Osteoblast (primary cell): ENCODE results near the gene TCF4. TPM values are rescaled to one million over a fixed set of nuclear protein-coding genes. Genes with fewer than 3 reads are reported as not detected.

Source experiments
- DNase-seq: peaks from one replicate; pipeline ENCODE4 v3.0.0; 2011; ENCODE audit warnings: low spot score, mixed read lengths; ENCODE audit not compliant: insufficient read length; ENCODE audit errors: missing footprints
- H2AFZ ChIP-seq: 2 replicates; pipeline ENCODE4 v1.6.0; 2011; ENCODE audit warnings: mild to moderate bottlenecking, low read length
- H3K27ac ChIP-seq: 2 replicates; pipeline ENCODE4 v1.5.1; 2011; ENCODE audit warnings: mild to moderate bottlenecking, low read depth, low read length, moderate library complexity
- H3K27me3 ChIP-seq: 2 replicates; pipeline ENCODE4 v1.6.0; 2012; ENCODE audit warnings: mild to moderate bottlenecking, control low read depth, inconsistent platforms, low read length, moderate library complexity; ENCODE audit not compliant: insufficient read depth
- H3K36me3 ChIP-seq: 2 replicates; pipeline ENCODE4 v1.5.1; 2011; ENCODE audit warnings: mild to moderate bottlenecking, low read length, control low read depth, moderate library complexity; ENCODE audit not compliant: insufficient read depth
- H3K4me1 ChIP-seq: 2 replicates; pipeline ENCODE4 v1.5.1; 2011; ENCODE audit warnings: mild to moderate bottlenecking, low read length, control low read depth, moderate library complexity; ENCODE audit not compliant: insufficient read depth
- H3K4me2 ChIP-seq: 2 replicates; pipeline ENCODE4 v1.6.0; 2011; ENCODE audit warnings: mild to moderate bottlenecking, low read length; ENCODE audit not compliant: insufficient read depth
- H3K4me3 ChIP-seq: fragments of 200-600 bp; sonication (generic); 3 replicates; pipeline ENCODE4 v1.5.1; 2012; ENCODE audit warnings: mild to moderate bottlenecking, low read length, inconsistent platforms; ENCODE audit not compliant: insufficient read depth
- H3K79me2 ChIP-seq: 2 replicates; pipeline ENCODE4 v1.6.0; 2012; ENCODE audit warnings: mild to moderate bottlenecking, low read length, control low read depth, inconsistent platforms; ENCODE audit not compliant: insufficient read depth
- H3K9me3 ChIP-seq: 2 replicates; pipeline ENCODE4 v1.5.1; 2011; ENCODE audit warnings: low read depth, low read length, control low read depth
- H4K20me1 ChIP-seq: 2 replicates; pipeline ENCODE4 v1.6.0; 2012; ENCODE audit warnings: mild to moderate bottlenecking, low read length, control low read depth; ENCODE audit not compliant: insufficient read depth
- total RNA-seq: library from RNA; depleted of rRNA; stranded (reverse); fragments of >200 nt; gene quantifications from 2 replicates; pipeline ENCODE4 v1.2.3, GENCODE V29; 2012
- TF ChIP-seq, protein P1 (sequence below): IDR thresholded peaks from 2 replicates; pipeline ENCODE4 v1.5.1; 2011; ENCODE audit warnings: mild to moderate bottlenecking, low read depth, low read length, moderate library complexity; ENCODE audit errors: extremely low read depth

The TCF4 gene
- total RNA-seq, 1 donor: 87.2 TPM

DNA sequence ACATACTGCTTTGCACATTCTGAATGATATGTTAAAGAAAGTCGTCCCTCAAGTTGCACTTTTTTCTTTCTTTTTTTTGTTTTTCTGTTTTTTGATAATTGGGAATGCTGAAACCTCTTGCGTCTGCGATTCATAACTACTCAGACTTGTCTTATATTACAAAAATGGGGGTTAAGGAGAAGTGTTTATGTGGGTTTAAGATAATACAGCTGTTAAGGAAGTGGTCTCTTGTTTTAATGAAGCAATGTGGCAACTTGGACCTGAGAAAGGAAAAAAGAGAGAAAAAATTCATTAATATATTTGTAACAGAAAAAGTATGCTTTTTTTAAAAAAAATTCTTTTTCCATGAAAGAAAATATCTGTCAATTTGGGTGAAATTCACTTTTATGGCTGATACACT lies 360.2 kb downstream of the TCF4 start:
- H3K4me2 ChIP-seq: no peak overlapping the region
- peaks cover 39% of the 10 kb centered on the region for H3K36me3 ChIP-seq
- peaks cover 8% of the 10 kb centered on the region for H3K4me1 ChIP-seq
- no peaks in the 10 kb centered on the region for H3K27me3 ChIP-seq
- no peak overlapping the region for H3K27ac ChIP-seq
- no peak for DNase-seq
- no peaks in the 10 kb centered on the region for H3K79me2 ChIP-seq
- no peak overlapping the region for H3K4me3 ChIP-seq
- no peaks in the 10 kb centered on the region for H3K9me3 ChIP-seq
- H4K20me1 ChIP-seq: no peaks in the 10 kb centered on the region
- no peak overlapping the region for H2AFZ ChIP-seq
- TF ChIP-seq, protein P1, sequence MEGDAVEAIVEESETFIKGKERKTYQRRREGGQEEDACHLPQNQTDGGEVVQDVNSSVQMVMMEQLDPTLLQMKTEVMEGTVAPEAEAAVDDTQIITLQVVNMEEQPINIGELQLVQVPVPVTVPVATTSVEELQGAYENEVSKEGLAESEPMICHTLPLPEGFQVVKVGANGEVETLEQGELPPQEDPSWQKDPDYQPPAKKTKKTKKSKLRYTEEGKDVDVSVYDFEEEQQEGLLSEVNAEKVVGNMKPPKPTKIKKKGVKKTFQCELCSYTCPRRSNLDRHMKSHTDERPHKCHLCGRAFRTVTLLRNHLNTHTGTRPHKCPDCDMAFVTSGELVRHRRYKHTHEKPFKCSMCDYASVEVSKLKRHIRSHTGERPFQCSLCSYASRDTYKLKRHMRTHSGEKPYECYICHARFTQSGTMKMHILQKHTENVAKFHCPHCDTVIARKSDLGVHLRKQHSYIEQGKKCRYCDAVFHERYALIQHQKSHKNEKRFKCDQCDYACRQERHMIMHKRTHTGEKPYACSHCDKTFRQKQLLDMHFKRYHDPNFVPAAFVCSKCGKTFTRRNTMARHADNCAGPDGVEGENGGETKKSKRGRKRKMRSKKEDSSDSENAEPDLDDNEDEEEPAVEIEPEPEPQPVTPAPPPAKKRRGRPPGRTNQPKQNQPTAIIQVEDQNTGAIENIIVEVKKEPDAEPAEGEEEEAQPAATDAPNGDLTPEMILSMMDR: no peak

GRCh38 chr18:55226044-55226443 lies 361.9 kb downstream of the TCF4 start:
- Histone ChIP-seq H3K36me3 (peaks cover 23% of the 10 kb centered on the region), H4K20me1 (no peaks in the 10 kb centered on the region), H2AFZ (no peak overlapping the region), H3K9me3 (no peaks in the 10 kb centered on the region), H3K4me2 (no peak overlapping the region), H3K4me3 (no peak overlapping the region), H3K27ac (no peak overlapping the region), H3K79me2 (no peaks in the 10 kb centered on the region), H3K4me1 (peaks cover 8% of the 10 kb centered on the region), H3K27me3 (no peaks in the 10 kb centered on the region)
- no peak for DNase-seq
- TF ChIP-seq, protein P1: no peak

DNA sequence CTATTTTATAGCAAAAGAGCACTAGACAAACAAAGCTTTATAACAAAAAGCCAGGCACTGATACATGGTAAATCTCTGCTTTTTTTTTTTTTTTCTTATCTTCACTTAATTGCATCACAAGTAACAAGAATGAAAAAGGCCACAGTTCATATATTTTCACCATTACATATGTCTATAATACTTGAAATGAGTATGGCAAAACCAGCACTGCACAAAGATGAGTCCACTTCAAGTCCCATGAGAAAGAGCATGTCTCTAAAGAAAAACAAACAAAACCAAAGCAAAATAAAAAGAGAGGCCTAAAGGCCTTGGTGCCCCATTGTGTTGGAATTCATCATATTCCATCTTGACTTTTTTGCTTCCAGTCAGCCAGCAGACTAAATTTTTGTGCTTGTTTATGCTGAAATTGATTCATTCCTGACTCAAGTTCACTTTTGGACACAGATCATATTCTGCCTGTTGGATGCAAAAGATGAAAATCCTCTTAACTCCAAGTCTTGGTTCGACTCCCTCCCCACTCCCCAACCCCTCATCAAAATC lies 363.8 kb downstream of the TCF4 start:
- H3K4me2 ChIP-seq: no peak overlapping the region
- H3K9me3 ChIP-seq: no peaks in the 10 kb centered on the region
- DNase-seq: no peak
- no peaks in the 10 kb centered on the region for H4K20me1 ChIP-seq
- H2AFZ ChIP-seq: no peak overlapping the region
- no peaks in the 10 kb centered on the region for H3K79me2 ChIP-seq
- H3K4me3 ChIP-seq: no peak overlapping the region
- H3K27ac ChIP-seq: no peak overlapping the region
- peaks cover 8% of the 10 kb centered on the region for H3K4me1 ChIP-seq
- no peaks in the 10 kb centered on the region for H3K27me3 ChIP-seq
- TF ChIP-seq, protein P1: no peak
- peaks cover 18% of the 10 kb centered on the region for H3K36me3 ChIP-seq

- H2AFZ ChIP-seq: no peak overlapping the region
- H3K4me2 ChIP-seq: no peak overlapping the region
- no peak overlapping the region for H3K4me3 ChIP-seq
- H3K9me3 ChIP-seq: no peaks in the 10 kb centered on the region
- no peaks in the 10 kb centered on the region for H4K20me1 ChIP-seq
- H3K4me1 ChIP-seq: peaks cover 8% of the 10 kb centered on the region
- no peak for DNase-seq
- TF ChIP-seq, protein P1: no peak
- no peaks in the 10 kb centered on the region for H3K36me3 ChIP-seq
- no peak overlapping the region for H3K27ac ChIP-seq
- H3K79me2 ChIP-seq: no peaks in the 10 kb centered on the region
- no peaks in the 10 kb centered on the region for H3K27me3 ChIP-seq
Measured at GRCh38 chr18:55221622-55222021, 366.4 kb downstream of the TCF4 start.
